Lung (tissue), 12 donors: ENCODE results near the gene ADAM33. TPM values are rescaled to one million over a fixed set of nuclear protein-coding genes. Genes with fewer than 3 reads are reported as not detected.

ENCODE experiments used
- ATAC-seq: fragments of 200-7000 bp; cut with Tn5 transposase; one replicate; pipeline ENCODE4 v1.9.1; 2020; ENCODE audit warnings: moderate number of reproducible peaks; ENCODE audit not compliant: insufficient read depth, low FRiP score
- DNase-seq, 3 donors: peaks; one replicate each; pipeline ENCODE4 v3.0.0-alpha.2; 2013 to 2017
- H3K27ac ChIP-seq, 2 donors: one replicate each; pipeline ENCODE4 v1.5.1; 2013; ENCODE audit warnings: mild to moderate bottlenecking in 2 of 2, moderate library complexity in 2 of 2, control low read depth in 1 of 2, inconsistent platforms in 1 of 2, low read depth in 1 of 2, low read length in 1 of 2
- H3K27me3 ChIP-seq, 3 donors: one replicate each; pipeline ENCODE4 v1.5.1; 2013; ENCODE audit warnings: low read length in 2 of 3; ENCODE audit not compliant: control insufficient read depth in 3 of 3, insufficient read depth in 3 of 3
- H3K36me3 ChIP-seq, 4 donors: one replicate each; pipeline ENCODE4 v1.5.1; 2013; ENCODE audit warnings: low read length in 4 of 4, mild to moderate bottlenecking in 1 of 4, moderate library complexity in 1 of 4; ENCODE audit not compliant: control insufficient read depth in 4 of 4, insufficient read depth in 4 of 4
- H3K4me1 ChIP-seq, 5 donors: one replicate each; pipeline ENCODE4 v1.5.1; 2013; ENCODE audit warnings: low read length in 5 of 5, mild to moderate bottlenecking in 2 of 5, moderate library complexity in 1 of 5; ENCODE audit not compliant: control insufficient read depth in 5 of 5, insufficient read depth in 5 of 5
- H3K4me3 ChIP-seq: one replicate; pipeline ENCODE4 v1.5.1; 2013; ENCODE audit warnings: mild to moderate bottlenecking, control low read depth, moderate library complexity
- H3K9ac ChIP-seq, 2 donors: one replicate each; pipeline ENCODE4 v1.5.1; 2013; ENCODE audit warnings: low read length in 2 of 2, control low read depth in 1 of 2; ENCODE audit not compliant: insufficient read depth in 1 of 2
- H3K9me3 ChIP-seq, 4 donors: one replicate each; pipeline ENCODE4 v1.5.1; 2013; ENCODE audit warnings: low read length in 3 of 4, mild to moderate bottlenecking in 1 of 4, moderate library complexity in 1 of 4; ENCODE audit not compliant: control insufficient read depth in 4 of 4, insufficient read depth in 3 of 4
- CTCF ChIP-seq: IDR thresholded peaks from 2 replicates; pipeline ENCODE4 v1.5.1; 2012; ENCODE audit warnings: mild to moderate bottlenecking; ENCODE audit errors: control extremely low read depth, extremely low read depth
- WGBS, 2 donors: extraction: QIAGEN DNeasy Blood & Tissue Kit; methylation state at CpG; one replicate each; pipeline ENCODE4 v1.1.7; 2013; 5-methylcytosine and 5-hydroxymethylcytosine counted together
- polyA plus RNA-seq, 2 donors: library from polyadenylated mRNA; stranded (reverse); fragments of 200-250 nt; gene quantifications; one replicate each; pipeline ENCODE4 v1.2.1, GENCODE V29; 2013
- total RNA-seq, 2 donors: library from RNA; depleted of rRNA in 1 of 2; stranded (reverse); fragments of >200 nt in 1 of 2; gene quantifications; one replicate each; pipeline ENCODE4 v1.2.1, GENCODE V29; 2014 to 2021
- donor health status: control.
- donor health status: control.
- donor health status: Bipolar disorder and iron deficiency.
- donor health status: healthy.
- donor health status: DM: yes; HTN: yes; CAD: no.

ADAM33 gene
- total and polyA plus RNA-seq, 4 donors = 3.2 to 16.4 (median 8.1) TPM

- WGBS, 2 donors = 82 to 89% methylated on average over 17 of the region's 17 CpGs
- Histone ChIP-seq H3K27ac (no peak overlapping the region), H3K27me3 (peaks cover 4 to 8% (median 7%) of the 10 kb centered on the region in 3 donors), H3K4me3 (no peak overlapping the region), H3K36me3 (peaks cover 0 to 9% (median 3%) of the 10 kb centered on the region in 4 donors), H3K4me1 (peaks cover 0 to 5% (median 0%) of the 10 kb centered on the region in 5 donors), H3K9ac (no peak overlapping the region), H3K9me3 (peaks cover 0 to 16% (median 0%) of the 10 kb centered on the region in 4 donors)
- ATAC-seq (no peak), DNase-seq (peak in 1 of 3 donors; percentile 7)
- TF ChIP-seq CTCF = no peak
These were observed 27.3 kb downstream of the ADAM33 start for GRCh38 chr20:3654326-3655130.

DNA sequence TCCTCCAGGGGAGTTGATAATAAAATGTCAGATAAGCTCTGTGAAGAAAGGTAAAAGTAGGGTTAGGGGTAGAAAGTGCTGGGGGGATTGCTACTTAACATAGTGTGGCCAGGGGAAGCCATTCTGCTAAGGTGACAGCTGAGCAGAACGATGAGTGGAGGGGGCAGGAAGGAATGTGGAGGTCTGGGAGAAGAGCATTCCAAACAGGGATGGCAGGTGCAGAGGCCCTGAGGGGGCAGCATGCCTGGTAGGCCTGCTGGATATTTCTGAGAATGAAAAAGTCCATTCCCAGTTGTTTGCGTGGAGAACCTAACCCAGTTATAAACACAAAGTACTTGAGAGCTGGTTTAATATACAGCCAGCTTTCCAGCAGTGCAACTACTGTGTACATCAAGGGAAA lies 27.9 kb downstream of the ADAM33 start:
- peaks cover 0 to 16% (median 0%) of the 10 kb centered on the region in 4 donors for H3K9me3 ChIP-seq
- peaks cover 0 to 11% (median 5%) of the 10 kb centered on the region in 4 donors for H3K36me3 ChIP-seq
- no peak for DNase-seq
- TF ChIP-seq CTCF = no peak
- no peak overlapping the region for H3K27ac ChIP-seq
- no peak overlapping the region for H3K9ac ChIP-seq
- ATAC-seq = no peak
- H3K27me3 ChIP-seq = peaks cover 1 to 2% (median 1%) of the 10 kb centered on the region in 3 donors
- peaks cover 0 to 5% (median 0%) of the 10 kb centered on the region in 5 donors for H3K4me1 ChIP-seq
- 52 to 82% methylated on average over 2 of the region's 2 CpGs for WGBS, 2 donors
- H3K4me3 ChIP-seq = no peak overlapping the region

DNA sequence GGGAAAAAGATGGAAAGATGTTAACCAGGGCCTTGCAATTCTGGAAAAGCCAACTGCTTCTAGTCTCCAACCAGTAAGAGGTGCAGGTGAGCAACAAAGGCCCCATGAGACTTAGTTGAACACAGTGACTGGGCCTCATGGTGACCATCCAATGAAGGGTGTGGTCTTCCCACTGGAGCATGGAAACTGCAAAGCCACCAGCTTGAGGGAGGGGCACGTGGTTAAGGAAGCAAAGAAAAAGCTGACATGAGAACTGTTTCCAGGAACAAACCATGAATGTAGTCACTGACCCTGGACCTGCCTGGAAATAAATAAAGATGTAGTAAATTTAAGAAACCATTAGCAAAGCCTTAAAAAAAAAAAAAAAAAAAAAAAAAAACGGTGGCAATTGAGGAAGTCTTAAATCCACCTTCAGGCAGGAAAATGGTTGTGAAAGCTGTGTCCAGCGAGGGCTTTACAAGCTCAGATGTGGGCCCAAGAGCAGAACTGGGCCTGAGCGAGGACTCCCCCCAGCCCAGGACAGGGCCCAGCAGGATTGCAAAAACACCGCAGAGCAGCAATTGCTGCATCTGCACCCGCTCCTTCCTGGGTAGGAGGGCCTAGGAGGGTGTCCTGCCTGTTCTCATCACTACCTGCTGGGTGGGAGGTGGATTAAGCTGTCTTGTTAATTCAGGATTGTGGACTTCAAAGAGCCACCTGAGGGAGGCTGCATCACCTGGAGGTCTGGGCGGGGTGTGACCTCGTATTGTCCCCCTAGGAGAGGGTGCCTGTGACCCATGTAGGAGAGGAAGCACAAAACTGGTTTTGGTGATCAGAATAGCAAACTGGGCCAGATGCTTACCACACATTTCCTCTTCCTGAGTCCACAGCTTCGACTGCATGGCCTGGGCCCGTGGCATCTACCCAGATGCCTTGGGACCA lies 28.9 kb downstream of the ADAM33 start:
- Histone ChIP-seq H3K9me3 (peaks cover 0 to 16% (median 0%) of the 10 kb centered on the region in 4 donors), H3K4me3 (no peak overlapping the region), H3K27ac (no peak overlapping the region), H3K27me3 (no peaks in the 10 kb centered on the region), H3K9ac (no peak overlapping the region), H3K4me1 (peaks cover 0 to 5% (median 0%) of the 10 kb centered on the region in 5 donors), H3K36me3 (peaks cover 3 to 15% (median 12%) of the 10 kb centered on the region in 4 donors)
- 36 to 68% methylated on average over 10 of the region's 10 CpGs for WGBS, 2 donors
- DNase-seq (no peak), ATAC-seq (no peak)
- no peak for TF ChIP-seq CTCF
